ENCODE data around the gene INPP5B.

INPP5B gene

GRCh38 chr1:37839676-37840075, 107.2 kb downstream of the INPP5B start:
- DNase-seq (ENCODE audit: low read depth) = no peak

GRCh38 chr1:37836788-37837187, 110.1 kb downstream of the INPP5B start:
- DNase-seq (ENCODE audit: low read depth) = no peak

GRCh38 chr1:37831809-37832208, 115.0 kb downstream of the INPP5B start:
- no peak for DNase-seq (ENCODE audit: low read depth)

- no peak for DNase-seq (ENCODE audit: low read depth)
These were observed 115.7 kb downstream of the INPP5B start for GRCh38 chr1:37831109-37831508.

GRCh38 chr1:37828410-37829074, 118.3 kb downstream of the INPP5B start:
- no peak for DNase-seq (ENCODE audit: low read depth)

GRCh38 chr1:37825506-37825905, 121.3 kb downstream of the INPP5B start:
- DNase-seq (ENCODE audit: low read depth) = no peak

GRCh38 chr1:37824001-37824400, 122.9 kb downstream of the INPP5B start:
- no peak for DNase-seq (ENCODE audit: low read depth)

GRCh38 chr1:37822906-37823815, 123.7 kb downstream of the INPP5B start:
- no peak for DNase-seq (ENCODE audit: low read depth)

- no peak for DNase-seq (ENCODE audit: low read depth)
These were observed 125.4 kb downstream of the INPP5B start for GRCh38 chr1:37821481-37821880.

- DNase-seq (ENCODE audit: low read depth) = no peak
These were observed 129.4 kb downstream of the INPP5B start for GRCh38 chr1:37817481-37817880.

- peak; percentile 9 for DNase-seq (ENCODE audit: low read depth)
These were observed 132.6 kb downstream of the INPP5B start for GRCh38 chr1:37814252-37814651.

GRCh38 chr1:37813529-37814145, 133.2 kb downstream of the INPP5B start:
- DNase-seq (ENCODE audit: low read depth) = no peak

- DNase-seq (ENCODE audit: low read depth) = peak; percentile 69
These were observed 135.7 kb downstream of the INPP5B start for GRCh38 chr1:37811027-37811655.
